ENCODE data around the gene HNRNPA0.

- TF ChIP-seq MAX (IDR thresholded peaks at IDR 0.05; ENCODE audit: insufficient read depth, insufficient read length) (no peak), POLR2AphosphoS5 (IDR thresholded peaks at IDR 0.05; ENCODE audit: insufficient read depth, low read depth, low read length) (no peak), CTCF (IDR thresholded peaks at IDR 0.05; ENCODE audit: extremely low read depth in 1 of 2, insufficient read depth in 1 of 2, low read depth in 1 of 2, low read length in 2 of 2) (no peak), POLR2A (IDR thresholded peaks at IDR 0.05; ENCODE audit: low read depth, low read length) (no peak), EZH2 (IDR thresholded peaks at IDR 0.05; ENCODE audit: borderline replicate concordance, low read depth, low read length, severe bottlenecking) (no peak), FOS (IDR thresholded peaks at IDR 0.05; ENCODE audit: borderline replicate concordance, insufficient read depth, low read length) (no peak), GATA2 (IDR thresholded peaks at IDR 0.05; ENCODE audit: insufficient read depth, insufficient read length, low read depth, low read length) (no peak), MYC (IDR thresholded peaks at IDR 0.05; ENCODE audit: low read depth, low read length) (no peak), JUN (IDR thresholded peaks at IDR 0.05; ENCODE audit: borderline replicate concordance, insufficient read depth, insufficient read length, low read depth) (no peak)
Observed at GRCh38 chr5:137757634-137758033, 3.5 kb upstream of the HNRNPA0 start.
